ENCODE data around the gene ZBTB45. TPM values are rescaled to one million over a fixed set of nuclear protein-coding genes. Genes with fewer than 3 reads are reported as not detected.
A peak's percentile ranks its signal among the peaks of the same experiment; 100 is the strongest.

The ZBTB45 gene
- polyA plus RNA-seq, 2 donors = 6.4 to 7.4 TPM

DNA sequence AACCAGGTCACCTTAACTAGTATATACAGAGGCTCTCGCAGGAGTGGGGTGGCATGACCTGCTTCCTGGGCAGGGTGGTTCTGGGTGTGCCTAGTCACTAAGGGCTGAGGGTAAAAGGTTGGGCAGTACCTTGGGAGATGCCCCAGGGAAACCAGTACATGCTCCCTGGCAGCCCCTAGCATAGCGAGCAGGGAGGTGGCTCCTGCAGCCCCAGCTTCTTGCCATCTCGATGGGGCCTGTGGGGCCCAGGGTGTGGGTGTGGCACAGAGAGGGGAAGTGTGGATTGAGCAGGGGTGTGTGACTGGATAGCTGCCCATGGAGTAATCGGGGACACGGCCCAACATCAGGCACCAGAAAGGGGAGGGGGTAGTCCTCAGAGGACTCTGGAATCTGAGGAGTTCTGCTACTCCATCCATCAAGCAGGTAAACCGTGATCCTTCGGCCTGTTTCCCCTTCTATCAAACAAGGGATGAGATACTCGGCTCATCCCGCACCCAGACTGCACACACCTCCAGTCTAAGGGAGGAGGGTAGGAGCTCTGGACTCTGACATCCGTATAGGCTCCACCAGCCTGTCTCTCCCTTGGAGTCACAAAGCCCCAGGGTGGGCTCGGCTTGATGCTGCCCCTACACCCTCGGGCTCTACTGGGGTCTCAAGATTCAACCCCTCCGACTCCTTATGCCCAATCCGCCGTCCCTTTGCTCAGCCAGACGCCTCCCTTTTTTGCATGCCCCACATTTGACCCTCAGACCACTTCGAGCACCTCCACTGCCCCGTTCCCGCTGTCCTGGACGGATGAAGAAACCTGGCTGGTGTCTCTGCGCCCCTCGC lies 1.1 kb downstream of the ZBTB45 start:
- Histone ChIP-seq H3K27me3 (ENCODE audit: control insufficient read depth in 1 of 2, insufficient read depth in 2 of 2, low read length in 2 of 2) (no peaks in the 10 kb centered on the region), H3K4me1 (ENCODE audit: control insufficient read depth in 2 of 2, insufficient read depth in 2 of 2, low read length in 1 of 2) (peaks cover 17 to 28% of the 10 kb centered on the region in 2 donors), H3K9me3 (ENCODE audit: control insufficient read depth in 2 of 2, insufficient read depth in 1 of 2, low read depth in 1 of 2, low read length in 1 of 2) (no peaks in the 10 kb centered on the region), H3K36me3 (ENCODE audit: control insufficient read depth in 2 of 2, insufficient read depth in 2 of 2, low read length in 1 of 2) (peaks cover 0 to 16% of the 10 kb centered on the region in 2 donors), H3K4me3 (ENCODE audit: low read depth in 1 of 2, low read length in 2 of 2) (peak overlapping the region; percentile 72 to 92), H3K27ac (ENCODE audit: low read depth in 2 of 2, low read length in 1 of 2) (peak overlapping the region; percentile 99)
- WGBS, 2 donors = 6 to 10% methylated on average over 22 of the region's 22 CpGs

DNA sequence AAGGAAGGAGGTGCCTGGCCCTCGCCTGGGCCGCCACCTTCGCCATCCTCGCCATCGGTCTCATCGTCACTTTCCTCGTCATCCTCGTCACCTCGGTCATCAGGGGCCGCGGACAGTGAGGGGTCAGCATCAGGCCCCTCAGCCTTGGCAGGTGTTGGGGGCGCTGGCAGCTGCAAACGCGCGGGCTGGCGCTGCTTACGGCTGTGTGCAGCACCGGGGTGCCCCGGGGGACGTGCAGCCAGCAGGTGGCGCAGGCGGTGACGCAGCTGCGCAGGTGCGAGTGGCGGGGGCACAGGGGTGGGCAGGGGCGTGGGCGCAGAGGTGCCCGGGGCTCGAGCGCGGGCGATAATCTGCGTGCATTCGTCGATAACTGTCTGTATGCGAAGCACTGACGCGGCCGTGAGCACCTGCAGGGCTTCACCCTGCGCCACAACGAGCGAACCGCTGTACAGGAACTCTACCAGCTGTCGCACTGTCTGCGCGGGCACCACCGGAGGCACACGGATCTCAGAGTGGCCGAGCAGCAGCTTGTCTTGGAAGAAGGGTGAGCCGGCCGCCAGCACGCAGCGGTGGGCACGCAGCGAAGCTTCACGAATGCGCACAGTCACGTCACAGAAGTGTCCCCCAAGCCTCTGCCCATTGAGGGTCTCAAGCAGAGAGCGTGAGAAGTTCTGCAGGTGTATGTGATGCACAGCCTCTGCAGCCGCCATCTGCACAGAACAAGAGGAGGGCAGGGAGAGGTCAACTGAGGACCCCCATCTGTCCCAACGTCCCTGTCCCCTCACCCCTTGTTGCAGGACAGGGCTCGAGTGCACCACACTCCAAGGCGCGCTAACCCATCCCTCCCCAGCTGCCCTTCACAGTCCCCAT lies 2.4 kb downstream of the ZBTB45 start:
- 89 to 93% methylated on average over 64 to 65 of the region's 65 CpGs for WGBS, 2 donors
- Histone ChIP-seq H3K27ac (ENCODE audit: low read depth in 2 of 2, low read length in 1 of 2) (peak overlapping the region; percentile 99), H3K4me3 (ENCODE audit: low read depth in 1 of 2, low read length in 2 of 2) (no peak overlapping the region), H3K36me3 (ENCODE audit: control insufficient read depth in 2 of 2, insufficient read depth in 2 of 2, low read length in 1 of 2) (peaks cover 0 to 16% of the 10 kb centered on the region in 2 donors), H3K4me1 (ENCODE audit: control insufficient read depth in 2 of 2, insufficient read depth in 2 of 2, low read length in 1 of 2) (peaks cover 17 to 34% of the 10 kb centered on the region in 2 donors), H3K9me3 (ENCODE audit: control insufficient read depth in 2 of 2, insufficient read depth in 1 of 2, low read depth in 1 of 2, low read length in 1 of 2) (no peaks in the 10 kb centered on the region), H3K27me3 (ENCODE audit: control insufficient read depth in 1 of 2, insufficient read depth in 2 of 2, low read length in 2 of 2) (no peaks in the 10 kb centered on the region)

DNA sequence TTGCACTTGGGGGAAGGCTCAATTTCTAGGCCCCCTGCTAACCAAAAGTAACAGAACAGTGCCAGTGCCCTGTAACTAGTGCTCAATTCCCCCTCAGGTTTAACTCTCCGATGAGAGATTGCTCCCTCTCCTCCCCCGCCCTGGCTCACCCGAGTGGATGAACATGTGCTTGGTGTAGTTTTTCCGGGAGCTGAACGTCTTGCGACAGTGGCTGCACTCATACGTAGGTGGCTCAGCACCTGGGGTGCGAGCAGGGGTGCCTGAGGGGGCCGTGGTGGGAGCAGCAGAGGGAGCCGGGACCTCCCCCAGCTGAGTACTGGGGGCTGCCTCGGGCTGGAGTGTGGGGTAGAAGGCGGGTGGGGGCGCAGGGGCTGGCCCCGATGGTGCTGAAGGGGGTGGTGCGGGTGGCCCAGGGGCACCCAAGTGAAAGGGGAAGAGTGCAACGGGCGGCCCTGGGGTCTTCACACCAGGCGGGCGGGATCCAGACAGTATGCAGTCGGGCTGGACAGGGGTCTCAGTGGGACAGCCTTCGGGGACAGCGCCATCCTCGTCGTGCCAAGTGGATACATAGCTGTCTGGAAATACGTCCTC lies 3.3 kb downstream of the ZBTB45 start:
- 87 to 90% methylated on average over 25 of the region's 25 CpGs for WGBS, 2 donors

DNA sequence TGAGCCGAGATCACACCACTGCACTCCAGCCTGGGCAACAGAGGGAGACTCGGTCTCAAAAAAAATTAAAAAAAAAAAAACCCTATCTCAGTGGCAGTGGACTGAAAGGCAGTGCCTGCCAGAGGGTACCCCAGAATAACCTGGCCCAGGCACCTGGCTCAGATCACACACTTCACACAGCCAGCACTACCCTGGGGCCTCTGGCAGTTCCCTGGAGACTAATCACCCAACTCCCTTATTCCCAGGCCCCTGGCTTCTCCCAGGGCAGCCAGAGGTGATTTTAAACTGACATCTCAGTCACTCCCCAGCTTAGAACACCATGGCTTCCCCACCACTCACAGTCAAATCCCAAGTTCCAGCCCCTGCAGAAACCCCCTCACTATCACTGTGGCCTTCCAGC lies 4.4 kb downstream of the ZBTB45 start:
- H3K27ac ChIP-seq (ENCODE audit: low read depth in 2 of 2, low read length in 1 of 2) = no peak overlapping the region
- no peaks in the 10 kb centered on the region for H3K9me3 ChIP-seq (ENCODE audit: control insufficient read depth in 2 of 2, insufficient read depth in 1 of 2, low read depth in 1 of 2, low read length in 1 of 2)
- H3K27me3 ChIP-seq (ENCODE audit: control insufficient read depth in 1 of 2, insufficient read depth in 2 of 2, low read length in 2 of 2) = no peaks in the 10 kb centered on the region
- 91 to 93% methylated on average over 2 of the region's 2 CpGs for WGBS, 2 donors
- H3K4me3 ChIP-seq (ENCODE audit: low read depth in 1 of 2, low read length in 2 of 2) = no peak overlapping the region
- peaks cover 0 to 16% of the 10 kb centered on the region in 2 donors for H3K36me3 ChIP-seq (ENCODE audit: control insufficient read depth in 2 of 2, insufficient read depth in 2 of 2, low read length in 1 of 2)
- H3K4me1 ChIP-seq (ENCODE audit: control insufficient read depth in 2 of 2, insufficient read depth in 2 of 2, low read length in 1 of 2) = peaks cover 17 to 35% of the 10 kb centered on the region in 2 donors

More for the DNA sequence above, 3.3 kb downstream of the ZBTB45 start:
- H3K27ac ChIP-seq (ENCODE audit: low read depth in 2 of 2, low read length in 1 of 2) = no peak overlapping the region
- no peak overlapping the region for H3K4me3 ChIP-seq (ENCODE audit: low read depth in 1 of 2, low read length in 2 of 2)
- H3K36me3 ChIP-seq (ENCODE audit: control insufficient read depth in 2 of 2, insufficient read depth in 2 of 2, low read length in 1 of 2) = peaks cover 0 to 16% of the 10 kb centered on the region in 2 donors
- H3K9me3 ChIP-seq (ENCODE audit: control insufficient read depth in 2 of 2, insufficient read depth in 1 of 2, low read depth in 1 of 2, low read length in 1 of 2) = no peaks in the 10 kb centered on the region
- H3K4me1 ChIP-seq (ENCODE audit: control insufficient read depth in 2 of 2, insufficient read depth in 2 of 2, low read length in 1 of 2) = peaks cover 17 to 35% of the 10 kb centered on the region in 2 donors
- H3K27me3 ChIP-seq (ENCODE audit: control insufficient read depth in 1 of 2, insufficient read depth in 2 of 2, low read length in 2 of 2) = no peaks in the 10 kb centered on the region

DNA sequence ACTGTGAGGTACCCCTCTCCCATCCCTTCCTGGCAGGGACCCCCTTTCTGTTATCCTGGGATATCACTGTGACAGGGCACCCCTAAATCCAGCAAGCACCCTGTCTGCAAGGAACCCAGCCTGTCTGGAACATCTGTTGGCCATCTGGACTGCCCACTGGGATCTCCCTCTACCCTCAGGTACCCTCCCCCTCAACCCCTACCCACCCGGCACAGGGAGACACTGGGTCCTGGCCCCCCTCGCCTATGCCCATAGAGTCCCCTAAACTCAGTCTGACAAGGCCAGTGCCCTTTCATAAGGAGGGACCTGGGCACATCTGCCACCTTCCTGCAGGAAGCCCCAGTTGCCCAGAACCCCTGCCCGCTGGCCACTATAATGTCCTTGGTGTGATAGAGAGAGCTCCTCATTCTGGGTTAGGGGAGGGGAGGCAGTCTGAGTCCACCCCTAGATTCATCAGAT lies 5.0 kb downstream of the ZBTB45 start:
- 65 to 66% methylated on average over 3 of the region's 3 CpGs for WGBS, 2 donors
- Histone ChIP-seq H3K9me3 (ENCODE audit: control insufficient read depth in 2 of 2, insufficient read depth in 1 of 2, low read depth in 1 of 2, low read length in 1 of 2) (no peaks in the 10 kb centered on the region), H3K27me3 (ENCODE audit: control insufficient read depth in 1 of 2, insufficient read depth in 2 of 2, low read length in 2 of 2) (no peaks in the 10 kb centered on the region), H3K4me3 (ENCODE audit: low read depth in 1 of 2, low read length in 2 of 2) (peak overlapping the region; percentile 28 to 48), H3K36me3 (ENCODE audit: control insufficient read depth in 2 of 2, insufficient read depth in 2 of 2, low read length in 1 of 2) (peaks cover 0 to 16% of the 10 kb centered on the region in 2 donors), H3K4me1 (ENCODE audit: control insufficient read depth in 2 of 2, insufficient read depth in 2 of 2, low read length in 1 of 2) (peaks cover 17 to 35% of the 10 kb centered on the region in 2 donors), H3K27ac (ENCODE audit: low read depth in 2 of 2, low read length in 1 of 2) (peak overlapping the region in 1 of 2 donors; percentile 54)

DNA sequence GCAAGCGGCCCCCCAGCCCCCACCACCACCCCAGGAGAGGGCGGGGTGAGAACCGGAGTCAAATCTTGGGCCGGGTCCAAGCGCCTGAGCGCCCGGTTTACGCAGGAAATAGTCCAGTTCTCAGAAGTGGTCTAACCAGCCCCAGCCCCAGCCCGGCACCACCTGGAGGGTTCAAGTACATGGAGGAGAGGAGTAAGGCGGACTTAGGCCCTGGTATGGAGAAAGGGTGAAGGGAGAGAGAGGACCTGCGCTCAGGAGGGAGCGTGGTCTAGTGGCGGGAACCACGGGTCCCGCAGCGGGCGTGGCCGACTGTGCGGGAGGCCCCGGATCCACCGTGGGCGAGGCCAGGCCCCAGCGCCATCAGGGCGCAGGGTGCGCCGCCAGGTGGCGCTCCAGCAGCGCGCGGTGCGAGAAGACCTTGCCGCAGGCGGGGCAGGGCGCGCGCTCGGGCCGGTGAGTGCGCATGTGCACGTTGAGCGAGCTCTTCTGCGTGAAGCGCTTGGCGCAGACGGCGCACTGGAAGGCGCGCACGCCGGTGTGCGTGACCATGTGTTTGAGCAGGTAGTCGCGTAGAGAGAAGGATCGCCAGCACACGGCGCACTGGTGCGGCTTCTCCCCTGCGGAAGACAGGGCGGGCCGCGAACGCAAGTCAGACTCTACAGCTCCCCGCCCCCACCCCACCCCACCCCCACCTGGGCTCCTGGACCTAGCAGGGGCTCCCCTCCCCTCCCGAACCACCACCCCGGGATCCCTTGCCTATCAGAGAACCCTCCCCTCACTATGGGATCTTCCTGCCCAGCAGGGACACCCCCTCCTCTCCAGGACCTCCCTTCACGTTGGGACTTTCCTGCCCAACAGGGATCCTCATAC lies 5.7 kb downstream of the ZBTB45 start:
- Histone ChIP-seq H3K27me3 (ENCODE audit: control insufficient read depth in 1 of 2, insufficient read depth in 2 of 2, low read length in 2 of 2) (no peaks in the 10 kb centered on the region), H3K9me3 (ENCODE audit: control insufficient read depth in 2 of 2, insufficient read depth in 1 of 2, low read depth in 1 of 2, low read length in 1 of 2) (no peaks in the 10 kb centered on the region), H3K4me1 (ENCODE audit: control insufficient read depth in 2 of 2, insufficient read depth in 2 of 2, low read length in 1 of 2) (peaks cover 17 to 36% of the 10 kb centered on the region in 2 donors), H3K27ac (ENCODE audit: low read depth in 2 of 2, low read length in 1 of 2) (peak overlapping the region; percentile 49 to 75), H3K4me3 (ENCODE audit: low read depth in 1 of 2, low read length in 2 of 2) (peak overlapping the region; percentile 28 to 48), H3K36me3 (ENCODE audit: control insufficient read depth in 2 of 2, insufficient read depth in 2 of 2, low read length in 1 of 2) (peaks cover 0 to 16% of the 10 kb centered on the region in 2 donors)
- 7 to 9% methylated on average over 60 to 66 of the region's 66 CpGs for WGBS, 2 donors

DNA sequence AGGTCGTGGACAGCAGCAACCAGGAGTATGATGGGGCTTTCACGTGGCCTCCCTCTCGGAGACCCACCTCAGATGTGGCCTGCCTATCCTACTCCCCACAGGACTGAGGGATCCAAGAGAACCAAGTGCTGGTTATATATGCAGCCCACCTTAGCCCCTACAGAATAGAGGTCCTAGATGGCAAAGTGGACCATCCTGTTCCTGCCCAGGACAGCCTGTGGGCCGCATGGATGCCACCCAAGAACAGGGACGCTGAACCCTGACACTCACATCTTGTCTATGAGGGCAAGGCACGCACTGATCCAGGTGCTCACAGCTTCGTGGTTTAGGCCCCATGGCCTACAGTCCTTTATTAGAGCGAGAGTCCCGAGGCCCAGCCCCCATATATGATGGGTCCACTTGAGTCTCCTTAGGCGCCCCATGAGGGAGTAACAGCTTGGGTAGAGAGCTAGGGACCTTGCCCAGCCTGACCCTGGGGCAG lies 6.4 kb downstream of the ZBTB45 start:
- 79 to 80% methylated on average over 10 of the region's 10 CpGs for WGBS, 2 donors
- H3K36me3 ChIP-seq (ENCODE audit: control insufficient read depth in 2 of 2, insufficient read depth in 2 of 2, low read length in 1 of 2) = peaks cover 0 to 16% of the 10 kb centered on the region in 2 donors
- no peaks in the 10 kb centered on the region for H3K27me3 ChIP-seq (ENCODE audit: control insufficient read depth in 1 of 2, insufficient read depth in 2 of 2, low read length in 2 of 2)
- peak overlapping the region; percentile 49 to 75 for H3K27ac ChIP-seq (ENCODE audit: low read depth in 2 of 2, low read length in 1 of 2)
- peaks cover 13 to 30% of the 10 kb centered on the region in 2 donors for H3K4me1 ChIP-seq (ENCODE audit: control insufficient read depth in 2 of 2, insufficient read depth in 2 of 2, low read length in 1 of 2)
- no peaks in the 10 kb centered on the region for H3K9me3 ChIP-seq (ENCODE audit: control insufficient read depth in 2 of 2, insufficient read depth in 1 of 2, low read depth in 1 of 2, low read length in 1 of 2)
- no peak overlapping the region for H3K4me3 ChIP-seq (ENCODE audit: low read depth in 1 of 2, low read length in 2 of 2)

DNA sequence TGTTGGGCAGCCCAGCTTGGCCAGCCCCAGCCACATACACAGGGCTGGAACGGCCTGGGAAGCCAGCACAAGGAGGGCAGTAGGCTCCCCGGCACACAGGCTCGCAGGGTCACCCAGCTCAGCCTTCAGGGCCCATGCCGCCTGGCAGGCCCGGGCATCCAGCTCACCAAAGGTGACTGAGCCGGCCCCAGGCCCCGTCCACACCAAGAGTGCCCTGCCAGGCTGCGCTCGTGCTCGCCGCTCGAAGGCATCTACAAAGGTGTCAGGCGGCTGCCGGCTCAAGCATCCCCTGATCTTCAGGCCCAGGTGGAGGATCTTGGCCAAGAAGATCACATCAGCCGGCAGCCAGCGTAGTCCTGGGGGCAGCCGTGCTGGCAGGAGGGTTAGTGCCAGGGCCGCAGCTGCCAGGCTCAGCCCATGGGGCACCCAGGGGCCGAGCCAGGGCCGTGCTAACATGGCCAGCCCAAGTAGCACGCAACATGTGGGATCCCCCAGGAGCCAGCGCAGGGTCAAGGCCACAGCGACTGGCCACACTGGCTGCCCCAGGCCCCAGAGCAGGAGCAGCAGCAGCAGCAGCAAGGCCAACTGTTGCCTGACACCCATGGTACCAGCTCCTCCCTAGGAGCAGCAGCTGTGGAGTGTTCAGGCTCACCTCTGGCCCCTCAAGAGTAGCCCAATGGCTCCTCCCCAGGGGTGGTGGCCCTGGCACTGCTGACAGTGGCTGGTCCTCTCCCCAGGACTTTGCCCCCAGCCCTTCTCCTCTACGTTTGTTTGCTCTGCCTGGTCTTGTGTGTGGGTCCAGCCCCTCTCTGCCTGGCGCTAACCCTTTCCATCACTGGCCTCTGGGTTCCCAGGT lies 8.0 kb downstream of the ZBTB45 start, which contains the start of gene SLC27A5:
Gene SLC27A5 (minus strand): TSS at position 640 of the 856 bp plus-strand sequence. CDS start 37 bp downstream, at position 603.
- Histone ChIP-seq H3K9me3 (ENCODE audit: control insufficient read depth in 2 of 2, insufficient read depth in 1 of 2, low read depth in 1 of 2, low read length in 1 of 2) (no peaks in the 10 kb centered on the region), H3K27me3 (ENCODE audit: control insufficient read depth in 1 of 2, insufficient read depth in 2 of 2, low read length in 2 of 2) (no peaks in the 10 kb centered on the region), H3K4me3 (ENCODE audit: low read depth in 1 of 2, low read length in 2 of 2) (no peak within 1 kb of the TSS), H3K36me3 (ENCODE audit: control insufficient read depth in 2 of 2, insufficient read depth in 2 of 2, low read length in 1 of 2) (peaks cover 0 to 6% of the 10 kb centered on the region in 2 donors), H3K27ac (ENCODE audit: low read depth in 2 of 2, low read length in 1 of 2) (no peak within 1 kb of the TSS), H3K4me1 (ENCODE audit: control insufficient read depth in 2 of 2, insufficient read depth in 2 of 2, low read length in 1 of 2) (peaks cover 6 to 20% of the 10 kb centered on the region in 2 donors)
- 79 to 84% methylated on average over 24 to 25 of the region's 25 CpGs for WGBS, 2 donors
